Parathyroid adenoma (tissue), 2 donors: ENCODE results near the gene SGSH.
"Not testable (repeated sequence)": the region's sequence is repeated elsewhere in the genome, so short reads cannot be mapped to it uniquely, and the experiment has no call there.

Experiments
- H2AFZ ChIP-seq: fragments of 300-600 bp; sonication (generic); one replicate; pipeline ENCODE4 v1.7.0; 2017; ENCODE audit warnings: antibody characterized with exemption, mild to moderate bottlenecking
- H3K27ac ChIP-seq: fragments of 300-600 bp; sonication (generic); one replicate; pipeline ENCODE4 v1.7.0; 2017
- H3K27me3 ChIP-seq: fragments of 300-600 bp; sonication (generic); one replicate; pipeline ENCODE4 v1.7.0; 2017; ENCODE audit warnings: low read length; ENCODE audit not compliant: control insufficient read depth, insufficient read depth
- H3K36me3 ChIP-seq: fragments of 300-600 bp; sonication (generic); one replicate; pipeline ENCODE4 v1.7.0; 2017; ENCODE audit warnings: low read length; ENCODE audit not compliant: control insufficient read depth, insufficient read depth
- H3K4me1 ChIP-seq: fragments of 300-600 bp; sonication (generic); one replicate; pipeline ENCODE4 v1.7.0; 2017; ENCODE audit warnings: control low read depth
- H3K4me2 ChIP-seq: fragments of 300-600 bp; sonication (generic); one replicate; pipeline ENCODE4 v1.7.0; 2017; ENCODE audit warnings: low read length
- H3K4me3 ChIP-seq: fragments of 300-600 bp; sonication (generic); one replicate; pipeline ENCODE4 v1.7.0; 2017; ENCODE audit warnings: low read depth, low read length
- H3K79me2 ChIP-seq: fragments of 300-600 bp; sonication (generic); one replicate; pipeline ENCODE4 v1.7.0; 2017; ENCODE audit warnings: control low read depth
- H3K9ac ChIP-seq: fragments of 300-600 bp; sonication (generic); one replicate; pipeline ENCODE4 v1.7.0; 2017; ENCODE audit warnings: mild to moderate bottlenecking
- H3K9me3 ChIP-seq: fragments of 300-600 bp; sonication (generic); one replicate; pipeline ENCODE4 v1.7.0; 2017; ENCODE audit warnings: low read length; ENCODE audit not compliant: control insufficient read depth
- CTCF ChIP-seq: fragments of 300-600 bp; sonication (generic); IDR thresholded peaks from one replicate; pipeline ENCODE4 v1.7.0; 2017; ENCODE audit warnings: antibody characterized with exemption, mild to moderate bottlenecking
- donor health status: primary hyperparathyroidism.

Gene SGSH

DNA sequence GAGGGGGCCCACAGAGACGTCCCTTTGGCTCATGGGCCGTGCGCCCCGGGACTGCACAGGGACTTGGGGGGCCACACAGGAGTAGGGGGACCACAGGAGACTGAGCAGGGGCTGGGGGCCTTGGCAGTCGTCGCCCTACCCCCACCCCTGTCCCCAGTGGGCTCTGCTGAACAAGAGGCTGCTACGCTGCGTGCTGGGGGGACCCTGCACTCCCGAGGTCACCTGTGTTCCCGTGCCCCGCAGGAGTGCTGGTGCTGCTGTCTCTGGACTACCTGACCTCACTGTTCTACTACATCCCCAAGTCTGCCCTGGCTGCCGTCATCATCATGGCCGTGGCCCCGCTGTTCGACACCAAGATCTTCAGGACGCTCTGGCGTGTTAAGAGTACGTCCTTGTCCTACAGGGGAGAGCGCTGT lies 26.1 kb upstream of the SGSH start:
- no peak overlapping the region for H3K27ac ChIP-seq
- no peaks in the 10 kb centered on the region for H3K27me3 ChIP-seq
- no peak overlapping the region for H2AFZ ChIP-seq
- H3K4me2 ChIP-seq, result no peak overlapping the region
- no peak overlapping the region for H3K9ac ChIP-seq
- H3K79me2 ChIP-seq, result no peaks in the 10 kb centered on the region
- no peaks in the 10 kb centered on the region for H3K4me1 ChIP-seq
- TF ChIP-seq CTCF, result no peak
- H3K9me3 ChIP-seq, result no peaks in the 10 kb centered on the region
- no peak overlapping the region for H3K4me3 ChIP-seq
- H3K36me3 ChIP-seq, result no peaks in the 10 kb centered on the region

DNA sequence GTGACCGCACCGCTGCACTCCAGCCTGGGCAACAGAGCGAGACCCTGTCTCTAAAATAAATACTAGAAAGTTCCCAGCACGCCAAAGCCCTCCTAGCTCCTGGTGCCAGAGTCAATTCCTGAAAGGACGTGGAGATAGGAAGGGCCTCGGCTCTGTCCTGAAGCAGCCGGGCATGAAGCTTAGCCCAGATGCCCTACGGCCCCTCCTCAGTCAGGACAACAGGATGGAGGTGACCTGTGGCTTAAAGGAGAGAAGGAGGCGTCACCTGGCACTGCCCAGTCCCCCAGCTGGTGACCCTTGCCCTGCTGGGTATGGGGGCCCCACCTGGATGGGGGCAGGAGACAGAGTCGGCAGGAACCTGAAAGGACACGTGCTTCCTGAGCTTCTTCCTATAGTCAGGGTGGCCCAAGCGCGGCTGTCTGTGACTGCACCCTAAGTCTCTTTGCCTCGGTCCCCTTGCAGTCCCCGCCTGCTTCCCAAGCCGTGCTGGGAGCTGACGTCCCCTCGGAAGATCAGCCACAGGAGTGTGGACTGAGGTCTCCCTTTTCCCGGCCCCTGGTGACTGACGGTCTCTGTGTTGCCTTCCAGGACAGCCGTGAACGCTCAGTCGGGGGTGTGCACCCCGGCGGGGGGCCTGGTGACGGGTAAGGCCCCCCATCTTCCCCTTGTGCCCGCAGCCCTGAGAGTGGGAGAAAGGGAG lies 25.6 kb upstream of the SGSH start:
- no peaks in the 10 kb centered on the region for H3K79me2 ChIP-seq
- H3K27me3 ChIP-seq, result no peaks in the 10 kb centered on the region
- H3K36me3 ChIP-seq, result no peaks in the 10 kb centered on the region
- no peak for TF ChIP-seq CTCF
- H3K4me2 ChIP-seq, result no peak overlapping the region
- no peak overlapping the region for H3K27ac ChIP-seq
- no peaks in the 10 kb centered on the region for H3K4me1 ChIP-seq
- no peak overlapping the region for H3K4me3 ChIP-seq
- no peak overlapping the region for H2AFZ ChIP-seq
- H3K9me3 ChIP-seq, result no peaks in the 10 kb centered on the region
- no peak overlapping the region for H3K9ac ChIP-seq

GRCh38 chr17:80244871-80245509 lies 24.9 kb upstream of the SGSH start:
- no peak overlapping the region for H2AFZ ChIP-seq
- TF ChIP-seq CTCF, result no peak
- no peaks in the 10 kb centered on the region for H3K36me3 ChIP-seq
- no peak overlapping the region for H3K9ac ChIP-seq
- H3K4me1 ChIP-seq, result no peaks in the 10 kb centered on the region
- H3K27ac ChIP-seq, result no peak overlapping the region
- no peaks in the 10 kb centered on the region for H3K9me3 ChIP-seq
- no peak overlapping the region for H3K4me2 ChIP-seq
- H3K79me2 ChIP-seq, result no peaks in the 10 kb centered on the region
- H3K4me3 ChIP-seq, result no peak overlapping the region
- H3K27me3 ChIP-seq, result no peaks in the 10 kb centered on the region

- not testable (repeated sequence) for H3K9ac ChIP-seq
These were observed 24.3 kb upstream of the SGSH start for GRCh38 chr17:80244448-80244847.

DNA sequence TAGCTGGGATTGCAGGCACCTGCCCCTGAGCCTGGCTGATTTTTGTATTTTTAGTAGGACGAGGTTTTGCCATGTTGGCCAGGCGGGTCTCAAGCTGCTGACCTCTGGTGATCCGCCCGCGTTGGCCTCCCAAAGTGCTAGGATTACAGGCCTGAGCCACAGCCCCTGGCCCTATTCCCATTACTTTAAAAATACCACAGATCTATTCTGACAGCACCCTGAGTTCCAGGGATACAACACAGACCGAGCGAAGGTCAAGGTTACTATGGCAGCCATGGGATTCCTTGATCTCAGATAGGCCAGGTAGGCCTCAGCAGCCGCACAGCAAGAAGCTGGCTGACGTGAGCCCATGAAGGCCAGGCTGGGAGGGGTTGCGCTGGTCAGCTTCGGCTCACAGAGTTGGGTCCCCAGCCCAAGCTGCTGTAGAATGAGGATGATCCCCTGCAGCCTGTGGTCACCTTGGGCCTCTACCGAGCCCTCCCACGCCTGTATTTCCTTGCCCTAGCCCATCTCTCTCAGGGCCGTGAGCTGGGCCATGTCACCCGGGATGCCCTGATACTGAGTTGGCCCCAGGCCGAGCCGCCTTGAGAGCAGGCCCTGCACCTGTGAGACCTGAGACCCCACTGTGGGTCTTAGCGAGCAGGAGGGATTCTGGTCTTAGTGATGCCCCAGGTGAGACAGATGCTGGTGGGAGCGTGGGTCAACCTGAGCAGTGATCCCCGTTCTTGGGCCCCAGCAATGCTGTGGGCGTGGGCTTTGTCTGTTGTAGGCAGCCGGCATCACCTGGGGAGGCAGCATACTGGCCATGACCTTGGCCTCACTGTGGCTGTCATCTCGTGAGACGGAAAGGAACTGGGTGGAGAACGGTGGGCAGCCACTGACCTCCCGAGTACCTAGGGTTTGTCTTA lies 23.6 kb upstream of the SGSH start:
- no peak for TF ChIP-seq CTCF
- no peak overlapping the region for H2AFZ ChIP-seq
- peaks cover 3% of the 10 kb centered on the region for H3K79me2 ChIP-seq
- H3K36me3 ChIP-seq, result no peaks in the 10 kb centered on the region
- no peak overlapping the region for H3K4me2 ChIP-seq
- no peaks in the 10 kb centered on the region for H3K9me3 ChIP-seq
- no peak overlapping the region for H3K4me3 ChIP-seq
- no peak overlapping the region for H3K9ac ChIP-seq
- no peak overlapping the region for H3K27ac ChIP-seq
- H3K4me1 ChIP-seq, result no peaks in the 10 kb centered on the region
- no peaks in the 10 kb centered on the region for H3K27me3 ChIP-seq

More at GRCh38 chr17:80244448-80244847, 24.3 kb upstream of the SGSH start:
- H3K4me3 ChIP-seq, H3K9me3 ChIP-seq, H3K79me2 ChIP-seq, H3K27ac ChIP-seq, H3K4me2 ChIP-seq, H3K36me3 ChIP-seq, H3K27me3 ChIP-seq, H3K4me1 ChIP-seq, H2AFZ ChIP-seq: not testable (repeated sequence)
